ENCODE measurements around the gene RAP2B.

The RAP2B gene

GRCh38 chr3:153209596-153209995 lies 47.6 kb downstream of the RAP2B start:
- DNase-seq: peak; percentile 10

- peak; percentile 61 for DNase-seq
These were observed 48.1 kb downstream of the RAP2B start for GRCh38 chr3:153210146-153210545.

- DNase-seq: no peak
These were observed 48.6 kb downstream of the RAP2B start for GRCh38 chr3:153210660-153211059.

GRCh38 chr3:153215497-153215896 lies 53.5 kb downstream of the RAP2B start:
- no peak for DNase-seq

- no peak for DNase-seq
These were observed 53.9 kb downstream of the RAP2B start for GRCh38 chr3:153215966-153216365.

GRCh38 chr3:153216928-153217327 lies 54.9 kb downstream of the RAP2B start:
- no peak for DNase-seq

GRCh38 chr3:153219146-153219545 lies 57.1 kb downstream of the RAP2B start:
- no peak for DNase-seq

Data from CD4-positive, alpha-beta T cell treated with Interleukin-17A for 4 hours (primary cell).